DMS79 treated with DMSO at 0.1 percent for 48 hours (cell line): ENCODE measurements around the gene SP3.

ENCODE experiments used
- DNase-seq: peaks from one replicate; lab custom pipeline; 2025; lab: John Stamatoyannopoulos, UW

SP3 gene

DNA sequence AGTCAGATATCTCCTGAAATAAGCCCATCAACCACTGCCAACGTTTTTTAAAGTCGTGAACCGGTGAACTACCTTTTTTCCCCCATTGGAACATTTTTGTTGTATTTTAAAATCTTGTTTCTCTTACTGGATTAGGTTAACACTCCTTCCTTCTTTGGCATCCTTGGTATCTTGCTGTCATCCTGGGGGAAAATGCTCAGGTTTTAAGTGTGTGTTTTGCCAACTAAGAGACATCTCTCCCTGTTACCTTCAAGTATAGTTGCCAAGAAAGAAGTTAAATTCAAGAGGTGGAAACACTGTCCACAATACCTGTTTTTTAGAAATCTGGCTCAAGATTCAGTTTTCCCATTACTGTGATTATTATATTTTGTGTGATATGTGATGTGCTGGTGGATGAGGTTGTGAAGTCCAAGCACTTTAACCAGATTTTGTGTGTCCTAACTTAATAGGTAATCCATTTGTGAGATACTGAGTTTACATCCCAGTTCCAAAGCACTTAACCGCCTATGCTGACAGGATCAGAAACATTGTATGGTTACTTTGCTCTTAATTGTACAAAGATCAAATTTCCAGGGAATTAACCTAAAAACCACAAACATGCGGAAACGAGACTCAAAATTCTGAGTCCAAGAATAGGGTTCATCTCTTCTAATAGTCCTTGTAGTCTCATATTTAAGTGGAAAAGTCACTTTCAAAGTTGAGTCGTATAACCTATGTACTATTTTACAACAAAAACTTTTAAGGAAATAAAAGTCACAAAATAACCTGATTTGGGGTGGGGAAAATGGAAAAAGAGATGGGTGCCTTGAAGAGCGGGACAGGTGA, 1.3 kb upstream of the SP3 start:
- no peak for DNase-seq

DNA sequence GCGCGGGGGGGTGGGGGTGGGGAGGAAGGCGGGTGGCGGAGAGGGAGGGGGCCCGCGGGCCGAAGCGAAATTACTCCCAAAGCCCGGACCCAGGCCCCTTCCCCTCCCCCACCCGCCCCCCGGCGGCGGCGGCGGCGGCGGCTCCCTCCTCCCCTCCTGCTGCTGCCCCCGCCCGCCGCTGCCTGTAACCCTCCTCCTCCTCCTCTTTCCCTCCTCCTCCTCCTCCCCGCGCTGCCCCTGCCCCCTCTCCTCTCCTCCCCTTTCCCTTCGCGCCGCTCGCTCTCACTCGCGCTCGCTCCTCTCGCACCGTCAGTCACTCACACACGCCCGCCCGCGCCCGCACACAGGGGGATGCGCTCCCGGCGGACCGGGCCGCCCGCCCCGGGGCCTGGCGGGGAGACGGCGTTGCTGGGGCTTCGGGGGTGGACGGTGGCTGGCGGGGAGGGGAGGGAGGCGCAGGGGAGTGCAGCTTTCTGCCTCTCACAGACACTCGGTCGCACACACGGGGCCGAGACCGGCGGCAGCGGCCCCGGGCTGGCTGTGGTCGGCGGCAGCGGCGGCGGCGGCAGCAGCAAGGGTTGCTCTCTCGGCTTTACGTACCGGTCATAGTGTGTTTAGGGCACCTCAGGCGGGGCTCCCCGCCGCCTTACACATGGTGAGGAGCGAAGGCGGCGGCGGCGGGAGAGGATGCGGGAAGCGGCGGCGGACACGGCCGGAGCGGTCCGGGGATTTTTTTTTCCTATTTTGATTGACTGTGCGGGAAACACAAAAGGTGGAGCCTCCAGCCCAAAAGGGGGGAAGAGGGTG, 405 bp downstream of the SP3 start:
- peak; percentile 61 for DNase-seq

DNA sequence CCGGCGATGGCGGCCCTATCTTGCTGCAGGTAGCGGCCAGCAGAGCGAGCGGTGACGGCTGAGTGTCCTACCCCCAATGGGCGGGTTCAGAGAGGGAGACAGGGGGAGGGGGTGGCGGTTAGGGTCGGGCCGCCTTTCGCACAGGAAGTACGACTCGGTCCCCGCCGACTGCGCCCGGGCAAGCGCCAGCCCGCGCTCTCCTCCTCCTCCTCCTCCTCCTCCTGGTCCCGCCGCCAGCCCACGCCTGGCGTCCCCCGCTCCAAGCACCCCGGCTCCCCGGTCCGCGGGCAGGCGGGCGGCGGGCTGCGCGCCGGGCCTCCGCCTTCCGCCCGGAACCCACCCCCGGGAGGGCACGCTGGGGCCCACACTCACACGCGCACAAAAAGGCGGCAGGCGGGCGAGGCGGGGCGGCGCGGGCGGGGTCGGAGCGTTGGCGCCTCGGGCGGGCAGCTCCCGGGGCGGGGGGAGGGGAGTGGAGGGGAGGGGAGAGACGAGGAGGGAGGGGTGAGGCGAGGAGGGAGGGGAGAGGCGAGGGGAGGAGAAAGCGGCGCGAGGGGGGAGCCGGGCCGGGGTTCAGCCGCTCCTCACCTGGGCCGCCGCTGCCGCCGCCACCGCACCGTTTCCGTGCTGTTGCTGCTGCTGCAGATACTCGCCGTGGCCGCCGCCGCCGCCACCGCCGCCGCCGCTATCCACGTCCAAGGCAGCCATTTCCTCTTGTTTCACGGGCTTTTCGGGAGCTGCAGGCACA, 1.2 kb downstream of the SP3 start:
- DNase-seq = peak; percentile 78

DNA sequence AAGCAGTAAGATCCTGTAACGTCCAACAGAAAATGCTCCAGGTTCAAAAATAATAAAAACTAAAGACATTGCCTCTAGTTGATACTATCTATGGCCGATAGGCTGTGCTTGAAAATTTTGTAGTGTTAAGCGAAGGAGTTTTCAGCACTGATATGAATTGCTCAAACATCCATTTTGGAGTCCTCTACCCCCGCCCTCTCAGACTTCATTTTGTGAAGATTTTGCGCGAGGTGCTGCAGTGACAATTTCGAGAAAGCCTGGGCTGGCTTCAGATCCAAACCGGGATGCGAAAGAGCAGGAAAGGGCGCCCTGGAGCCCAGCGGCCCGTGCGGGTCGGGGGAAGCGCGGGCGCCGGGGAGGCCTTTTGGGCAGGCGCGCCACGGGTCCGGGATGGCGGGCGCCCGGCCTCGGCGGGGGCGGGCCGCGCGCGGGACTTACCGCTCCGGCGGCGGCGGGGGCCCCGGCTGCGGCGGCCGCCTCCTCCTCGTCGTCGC, 1.8 kb downstream of the SP3 start:
- DNase-seq = peak; percentile 66

DNA sequence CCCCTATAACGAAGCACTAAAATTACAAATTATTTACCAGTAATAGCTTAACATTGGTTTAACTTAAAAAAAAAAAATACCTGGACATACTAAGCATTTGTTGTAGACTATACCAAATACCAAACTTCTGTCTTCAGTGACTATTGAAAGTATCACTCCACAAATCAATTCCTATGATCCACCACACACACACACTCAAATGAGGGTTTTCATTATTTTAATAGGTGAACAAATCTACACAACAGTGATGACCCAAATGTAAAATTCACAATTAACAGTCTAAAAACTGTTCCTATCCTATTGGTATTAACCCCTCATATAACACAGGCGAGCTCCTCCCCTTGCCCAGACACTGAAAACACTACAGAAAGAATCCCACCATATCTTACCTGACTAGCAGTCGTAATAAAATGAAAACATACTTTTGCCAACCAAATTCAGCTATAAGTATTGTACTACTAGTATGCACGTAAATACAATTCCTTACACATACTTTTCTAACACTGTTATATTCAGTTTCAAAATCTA, 2.5 kb downstream of the SP3 start:
- DNase-seq = peak; percentile 25

DNA sequence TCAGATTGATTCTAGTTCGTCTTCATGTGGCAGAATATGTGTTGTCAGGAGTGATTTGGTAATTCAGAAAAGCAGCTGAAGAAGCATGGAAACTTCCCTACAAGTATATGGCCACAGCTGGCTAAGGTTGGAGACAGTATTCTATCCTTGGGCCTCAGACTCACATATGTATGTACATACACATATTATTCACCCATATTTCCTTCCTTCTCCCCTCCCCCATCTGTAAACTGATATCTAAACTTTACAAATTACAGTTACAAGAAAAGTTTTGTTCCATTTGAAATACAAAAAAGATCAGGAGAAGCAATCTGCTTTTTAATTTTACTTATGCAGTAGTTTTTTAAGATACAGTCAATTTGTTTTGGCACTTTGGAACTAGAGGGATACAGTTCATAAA, 3.1 kb downstream of the SP3 start:
- DNase-seq = no peak

DNA sequence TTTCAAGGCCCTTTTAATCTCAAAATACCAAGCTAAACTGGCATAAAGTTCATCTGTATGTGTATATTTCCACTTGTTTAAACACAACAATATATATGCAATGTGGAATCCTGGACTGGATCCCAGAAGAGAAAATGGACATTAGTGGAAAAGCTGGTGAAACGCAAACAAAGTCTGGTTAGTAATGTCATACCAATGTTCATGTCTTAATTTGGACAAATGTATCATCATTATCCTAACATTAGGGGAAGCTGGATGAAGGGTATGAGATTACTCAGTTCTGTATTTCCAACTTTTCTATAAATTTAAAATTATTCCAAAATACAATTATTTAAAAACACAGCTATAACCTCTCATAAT, 3.8 kb downstream of the SP3 start:
- no peak for DNase-seq

DNA sequence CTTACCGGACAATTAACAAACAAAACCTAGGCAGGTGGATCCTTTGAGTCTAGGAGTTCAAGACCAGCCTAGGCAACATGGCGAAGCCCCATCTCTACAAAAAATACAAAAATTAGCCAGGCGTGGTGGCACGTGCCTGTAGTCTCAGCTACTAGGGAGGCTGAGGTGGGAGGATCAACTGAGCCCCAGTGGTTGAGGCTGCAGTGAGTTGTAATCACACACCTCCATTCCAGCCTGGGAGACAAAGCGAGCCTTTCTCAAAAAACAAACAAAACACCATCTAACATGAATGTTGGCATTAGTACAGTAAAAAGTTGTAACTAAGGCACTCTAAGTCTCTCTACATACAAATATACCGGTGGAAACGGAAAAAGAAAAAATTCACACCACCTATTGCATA, 5.3 kb downstream of the SP3 start:
- DNase-seq = no peak

DNA sequence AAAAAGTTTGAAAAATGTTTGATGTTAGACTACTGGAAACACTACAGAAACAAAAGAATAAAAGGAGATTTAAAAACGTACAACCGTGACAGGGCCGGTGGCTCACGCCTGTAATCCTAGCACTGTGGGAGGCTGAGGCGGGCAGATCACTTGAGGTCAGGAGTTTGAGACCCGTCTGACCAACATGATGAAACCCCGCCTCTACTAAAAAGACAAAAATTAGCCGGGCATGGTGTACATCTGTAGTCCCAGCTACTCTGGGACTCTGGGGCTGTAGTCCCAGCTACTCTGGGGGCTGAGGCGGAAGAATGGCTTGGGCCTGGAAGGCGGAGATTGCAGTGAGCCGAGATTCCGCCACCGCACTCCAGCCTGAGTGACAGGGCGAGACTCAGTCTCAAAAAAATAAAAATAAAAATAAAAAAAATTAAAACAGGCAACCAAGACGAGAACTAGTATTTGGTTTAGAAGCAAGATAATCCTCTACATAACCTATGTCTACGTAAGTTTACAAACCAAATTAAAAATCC, 5.8 kb downstream of the SP3 start:
- no peak for DNase-seq

DNA sequence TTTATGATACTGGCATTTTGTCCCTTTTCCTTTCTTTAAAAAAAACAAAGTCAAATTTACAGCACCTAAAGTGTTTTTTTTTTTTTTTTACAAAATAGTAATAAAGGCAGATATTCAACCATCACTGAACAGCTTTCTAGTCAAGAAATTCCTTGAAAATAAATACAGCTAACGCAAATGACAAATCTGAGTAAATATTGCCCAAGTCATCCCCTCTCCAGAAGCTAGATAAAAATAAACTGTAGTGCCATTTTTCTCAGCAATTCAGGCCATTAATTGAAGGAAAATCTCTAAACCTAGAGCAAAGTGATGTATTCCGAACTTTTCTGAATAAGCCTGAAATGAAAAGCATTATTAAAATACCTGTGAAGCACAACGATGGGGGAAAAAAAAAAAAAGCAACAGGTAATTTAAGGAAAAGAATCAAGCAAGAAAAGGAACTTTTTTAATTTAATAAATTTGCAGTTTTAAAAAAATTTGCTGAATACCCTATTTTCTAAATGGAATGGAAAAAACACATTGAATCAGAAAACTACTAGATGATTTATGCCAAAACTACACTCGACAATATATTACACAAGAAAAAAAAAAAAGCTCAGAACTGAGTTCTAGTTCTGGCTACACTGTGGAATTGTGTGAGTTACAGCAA, 6.9 kb downstream of the SP3 start:
- no peak for DNase-seq

DNA sequence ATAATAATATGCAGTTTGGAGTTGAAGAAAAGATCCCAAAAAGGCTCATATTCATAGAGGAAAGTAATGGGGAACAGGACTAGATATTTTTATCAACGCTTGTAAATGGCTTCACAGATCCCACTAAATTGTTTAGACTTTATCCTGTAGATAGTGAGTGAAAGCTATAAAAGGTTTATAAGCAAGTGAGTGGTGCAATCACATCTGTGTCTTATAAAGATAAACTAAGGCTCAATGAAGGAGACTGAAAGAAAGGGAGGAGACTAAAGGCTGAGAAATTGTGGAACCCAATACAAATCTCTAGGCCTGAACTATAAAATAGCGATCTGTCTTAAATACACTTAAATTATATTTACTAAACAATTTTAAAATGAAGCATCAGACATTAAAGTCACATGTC, 7.7 kb downstream of the SP3 start:
- DNase-seq = no peak

DNA sequence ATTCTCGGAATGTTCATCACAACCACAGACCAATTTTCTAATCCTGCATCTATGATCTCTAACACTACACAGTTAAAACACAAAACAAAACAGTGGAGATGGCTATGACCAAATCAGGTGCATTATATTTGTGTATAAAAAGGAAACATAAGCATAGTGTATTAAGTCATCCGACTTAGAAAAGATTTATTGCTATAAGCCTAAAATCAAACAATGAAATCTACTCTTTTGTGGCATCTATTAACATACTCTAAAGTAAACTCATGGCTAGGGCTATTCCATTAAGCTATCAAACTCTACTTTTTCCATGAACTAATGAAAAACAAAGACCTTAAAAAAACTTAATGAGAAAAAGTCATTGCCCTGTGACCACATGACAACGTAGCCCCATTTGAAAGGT, 8.7 kb downstream of the SP3 start:
- DNase-seq = no peak

DNA sequence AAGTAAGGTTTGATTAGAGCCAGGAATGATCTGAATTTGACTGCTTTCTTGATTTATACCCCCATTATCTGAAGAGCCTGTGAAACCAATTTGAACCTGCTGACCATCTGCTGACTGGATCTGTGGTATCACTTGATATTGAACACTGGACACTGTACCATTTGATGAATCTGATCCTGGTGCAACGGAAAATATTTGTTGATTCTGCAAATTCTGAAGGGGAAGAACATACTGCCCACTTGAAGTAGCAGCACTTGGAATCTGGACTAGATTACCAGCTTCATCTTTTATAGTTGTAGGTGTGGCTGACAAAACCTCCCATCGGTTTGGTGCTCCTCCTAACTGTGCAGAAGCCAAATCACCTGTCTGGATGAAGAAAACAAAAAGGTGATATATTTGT, 9.3 kb downstream of the SP3 start:
- no peak for DNase-seq

DNA sequence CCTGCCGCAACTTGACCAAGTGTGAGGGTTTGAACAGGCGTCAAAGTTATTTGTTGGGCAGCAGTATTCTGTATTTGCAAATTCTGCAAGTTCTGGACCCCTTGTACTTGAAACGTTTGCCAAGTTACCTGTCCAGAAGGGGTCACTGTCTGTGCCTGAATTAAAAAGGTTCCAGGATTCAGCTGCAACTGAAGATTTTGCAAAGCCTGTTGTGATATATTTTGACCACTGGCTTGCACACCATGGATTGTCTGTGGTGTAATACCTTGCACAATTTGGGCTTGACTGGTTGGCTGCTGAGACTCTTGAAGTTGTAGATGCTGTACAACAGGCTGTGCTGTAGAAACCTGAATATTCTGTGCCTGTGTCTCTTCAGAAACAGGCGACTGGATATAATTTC, 10.2 kb downstream of the SP3 start:
- no peak for DNase-seq

DNA sequence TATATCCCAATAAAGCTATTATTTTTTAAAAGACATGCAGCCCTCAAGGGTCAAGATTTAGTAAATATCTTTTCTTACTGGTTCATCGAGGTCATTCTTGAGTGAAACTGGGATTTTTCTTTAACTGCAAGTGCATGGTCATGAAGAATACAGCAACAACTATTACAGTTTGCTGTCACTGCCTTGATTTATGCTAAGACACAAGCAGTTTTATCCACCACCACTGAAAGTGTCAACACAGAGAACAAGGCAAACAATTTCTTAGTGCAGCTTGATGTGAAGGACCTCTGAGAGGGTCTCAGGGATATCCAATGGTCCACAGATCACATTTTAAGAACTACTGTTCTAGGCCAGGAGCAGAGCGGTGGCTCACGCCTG, 12.1 kb downstream of the SP3 start:
- DNase-seq = no peak

DNA sequence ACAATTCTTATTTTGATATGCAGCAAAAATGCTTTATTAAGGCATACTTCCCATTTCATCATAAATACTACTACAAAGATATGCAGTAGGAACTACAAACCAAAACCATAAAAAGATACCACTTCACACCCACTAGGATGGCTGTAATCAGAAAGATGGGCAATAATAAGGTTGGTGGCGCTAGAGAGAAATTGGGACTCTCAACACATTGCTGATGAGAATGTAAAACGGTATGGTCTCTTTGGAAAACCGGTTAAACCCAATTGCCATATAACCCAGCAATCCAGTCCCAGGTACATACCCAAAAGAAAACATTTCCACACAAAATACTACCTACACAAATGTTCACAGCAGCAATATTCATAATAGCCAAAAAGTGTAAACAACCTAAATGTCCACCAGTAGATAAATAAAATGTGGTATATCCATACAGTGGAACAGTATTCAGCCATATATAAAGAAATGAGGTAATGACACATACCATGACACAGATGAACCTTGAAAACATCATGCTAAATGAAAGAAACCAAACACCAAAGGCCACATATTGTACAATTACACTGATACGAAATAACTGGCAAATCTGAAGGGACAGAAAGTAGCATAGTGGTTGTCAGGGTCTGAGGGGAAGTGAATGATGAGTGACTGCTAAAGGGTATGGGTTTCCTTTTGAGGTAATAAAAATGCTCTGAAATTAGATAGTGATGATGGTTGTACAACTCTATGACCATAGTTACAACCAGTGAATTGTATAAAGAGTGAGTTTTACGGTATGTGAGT, 12.7 kb downstream of the SP3 start:
- no peak for DNase-seq

DNA sequence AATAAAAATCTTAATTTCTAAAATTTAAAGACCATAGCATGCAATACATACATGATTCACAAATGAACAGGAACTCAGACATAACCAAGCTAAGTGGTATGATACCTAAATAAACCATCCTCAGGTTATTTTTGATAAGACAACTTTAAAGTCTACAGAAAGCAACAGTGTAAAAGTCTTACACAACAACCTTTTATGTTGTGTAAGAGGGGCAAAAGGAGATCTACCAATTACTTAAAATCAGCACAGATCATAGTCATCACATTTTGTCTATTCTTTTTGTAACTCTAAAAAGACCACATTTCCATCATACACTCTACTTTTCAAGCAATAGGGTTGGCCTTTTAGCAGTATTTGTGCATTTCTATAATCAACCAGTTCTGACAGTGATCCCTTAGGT, 16.3 kb downstream of the SP3 start:
- no peak for DNase-seq

DNA sequence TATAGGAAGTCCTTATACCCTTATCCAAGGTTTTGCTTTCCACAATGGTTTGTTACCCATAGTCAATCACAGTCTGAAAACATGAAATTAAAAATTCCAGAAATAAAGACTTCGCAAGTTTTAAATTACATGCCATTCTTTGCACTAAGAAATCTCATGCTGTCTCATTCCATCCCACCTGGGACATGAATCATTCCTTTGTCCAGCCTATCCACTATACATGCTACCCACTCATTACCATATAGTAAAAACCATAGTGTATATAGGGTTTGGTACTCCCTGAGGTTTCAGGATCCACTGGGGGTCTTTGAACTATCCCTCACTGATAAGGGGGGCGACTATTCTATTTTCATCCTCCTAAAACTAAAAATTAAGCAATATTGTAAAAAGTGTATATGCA, 17.0 kb downstream of the SP3 start:
- DNase-seq = no peak

DNA sequence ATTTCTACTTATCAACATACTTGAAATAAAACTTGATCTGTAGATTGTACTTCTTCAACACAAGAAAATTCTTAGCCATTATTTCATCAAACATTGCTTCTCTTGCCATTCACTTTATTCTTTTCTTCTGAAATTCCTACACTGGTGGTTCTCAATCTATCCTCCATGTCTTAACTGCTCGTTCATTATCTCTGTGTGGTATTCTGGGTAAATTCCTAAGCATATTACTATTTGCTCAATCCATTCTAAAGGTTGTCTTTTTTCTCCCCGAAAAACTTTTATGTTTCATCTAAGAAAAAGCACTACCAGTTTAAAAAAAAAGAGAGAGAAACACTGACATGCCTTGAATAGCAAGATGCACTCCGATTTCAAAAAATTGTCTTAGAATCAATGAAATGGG, 18.0 kb downstream of the SP3 start:
- no peak for DNase-seq

DNA sequence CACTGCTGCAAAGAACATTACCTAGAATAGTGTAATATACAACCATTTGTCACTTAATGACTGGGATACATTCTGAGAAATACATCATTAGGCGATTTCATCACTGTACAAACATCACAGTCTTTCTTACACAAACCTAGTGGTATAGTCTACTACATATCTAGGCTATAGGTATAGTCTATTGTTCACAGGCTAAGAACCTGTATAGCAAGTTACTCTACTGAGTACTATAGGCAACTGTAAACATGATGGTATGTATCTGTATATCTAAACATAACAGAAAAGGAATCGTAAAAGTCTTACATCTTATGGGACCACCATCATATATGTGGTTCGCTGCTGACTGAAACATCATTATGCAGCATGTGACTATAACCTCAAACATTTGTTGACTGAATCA, 21.4 kb downstream of the SP3 start:
- DNase-seq = no peak
